DLD1 (cell line): ENCODE results near the gene FBXW4.

Experiments
- in situ Hi-C: cut with HindIII; loops from 2 replicates; pipeline ENCODE4 v1.10.0; 2017; ENCODE audit warnings: low sequenced_read_pairs

FBXW4 gene

DNA sequence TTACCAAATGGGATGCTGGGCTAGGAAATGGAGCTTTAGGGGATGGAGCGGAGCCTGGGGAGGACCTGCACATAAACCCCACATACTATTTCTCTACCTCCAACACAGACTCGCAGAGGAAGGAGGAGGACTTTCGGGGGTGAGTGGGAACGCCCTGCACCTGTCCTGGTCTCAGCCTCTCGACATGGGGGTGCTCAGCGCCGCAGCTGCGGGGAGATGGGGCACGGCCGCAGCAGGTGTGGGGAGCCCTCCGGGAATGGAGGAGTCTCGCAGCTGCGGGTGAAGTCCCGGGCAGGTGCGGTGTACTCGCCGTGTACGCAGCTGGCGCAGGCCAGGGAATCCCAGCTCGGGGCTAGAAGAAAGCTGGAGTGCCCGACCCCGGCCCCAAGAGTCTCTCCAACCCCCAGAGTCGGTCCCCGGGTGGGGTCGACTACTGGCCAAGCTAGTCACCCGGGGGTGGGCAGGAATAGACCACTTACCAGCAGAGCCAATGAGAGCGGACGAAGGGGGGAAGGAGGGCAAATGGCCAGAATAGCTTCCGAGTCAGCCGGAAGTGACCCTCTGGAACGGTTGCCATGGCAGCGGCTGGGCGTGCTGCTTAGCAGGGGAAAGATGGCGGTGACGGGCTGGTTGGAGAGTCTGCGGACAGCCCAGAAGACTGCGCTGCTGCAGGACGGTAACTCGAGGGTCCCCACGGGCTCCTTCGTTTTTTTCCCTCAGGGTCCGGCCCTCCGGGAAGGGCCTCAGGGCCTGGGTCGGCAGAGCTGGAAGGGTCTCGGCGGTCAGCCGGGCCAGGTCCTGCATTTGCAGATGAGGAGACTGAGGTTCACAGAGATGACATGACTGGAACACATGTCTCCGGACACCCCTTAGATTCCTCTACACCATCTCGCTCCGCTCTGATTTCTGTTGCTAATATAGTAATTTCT lies 107.0 kb downstream of the FBXW4 start, which contains the start of the genes DPCD and POLL:
TSS of gene DPCD (plus strand) at position 597 of the 929 bp plus-strand sequence. CDS start at position 613, 16 bp downstream.
TSS of gene POLL (minus strand) at position 533 of the 929 bp plus-strand sequence. CDS start 897 bp downstream, outside the sequence.
- in situ Hi-C loops = no loop called here

DNA sequence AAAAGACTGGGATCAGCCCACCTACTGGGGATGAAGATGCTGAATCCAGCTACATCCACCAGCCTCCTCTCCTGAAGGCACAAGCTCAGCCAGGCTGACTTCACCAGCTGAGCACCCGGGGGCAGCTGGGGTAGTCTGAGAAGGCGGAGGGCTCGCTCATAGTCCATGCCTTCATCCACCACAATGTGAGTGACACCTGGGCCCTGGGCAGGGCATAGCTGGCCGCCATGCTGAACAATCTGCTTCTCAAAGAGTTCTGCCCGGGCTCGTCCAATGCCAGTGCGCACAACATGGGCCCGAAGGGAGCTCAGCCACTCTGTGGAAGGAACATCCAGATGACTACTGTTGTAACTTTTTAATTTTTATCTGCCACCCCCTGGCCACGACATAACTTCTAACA lies 109.1 kb downstream of the FBXW4 start:
- in situ Hi-C loops = no loop called here

DNA sequence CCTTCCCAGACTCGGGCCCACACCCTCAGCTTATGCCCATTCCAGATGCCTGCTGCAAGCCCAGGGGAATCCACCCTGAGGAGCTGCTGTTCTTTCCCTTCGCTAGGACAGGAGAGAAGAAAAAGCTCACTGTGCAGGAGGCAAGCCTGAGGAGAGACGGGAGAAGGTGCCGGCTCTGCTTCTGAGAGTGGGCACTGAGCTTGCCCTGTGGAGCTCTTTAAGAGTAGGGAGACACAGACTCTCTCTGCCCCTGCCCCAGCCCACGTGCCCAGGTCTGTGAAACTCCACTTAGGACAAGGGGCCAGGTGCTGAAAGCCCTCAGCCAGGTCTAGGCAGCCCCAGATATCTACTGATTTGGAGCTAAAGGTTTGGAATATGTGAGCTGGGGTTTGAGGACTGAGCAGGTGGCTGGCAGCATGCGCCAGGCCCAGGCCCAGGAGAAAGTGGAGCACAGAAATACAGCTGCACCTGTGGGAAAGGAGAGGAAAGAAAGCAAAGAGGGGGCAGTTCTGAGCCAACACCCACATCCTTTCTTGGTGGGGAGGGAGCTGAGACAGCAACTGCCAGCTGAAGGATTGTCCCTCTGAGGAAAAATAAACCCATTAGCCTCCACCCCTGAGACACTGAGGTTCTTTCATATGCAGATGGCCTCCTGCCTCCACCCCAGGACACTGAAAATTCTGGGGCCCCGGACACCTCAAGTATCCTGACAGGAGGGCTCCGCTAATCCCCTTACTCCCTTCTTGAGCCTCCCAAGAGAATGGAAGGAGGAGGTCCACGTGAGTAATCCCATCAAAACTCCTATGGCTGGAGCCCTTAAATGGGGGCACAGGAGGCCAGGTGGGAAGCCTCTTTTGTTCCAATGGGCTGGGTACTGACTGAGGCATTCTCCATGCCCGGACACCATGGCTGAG lies 114.2 kb downstream of the FBXW4 start:
- in situ Hi-C loops = no loop called here

DNA sequence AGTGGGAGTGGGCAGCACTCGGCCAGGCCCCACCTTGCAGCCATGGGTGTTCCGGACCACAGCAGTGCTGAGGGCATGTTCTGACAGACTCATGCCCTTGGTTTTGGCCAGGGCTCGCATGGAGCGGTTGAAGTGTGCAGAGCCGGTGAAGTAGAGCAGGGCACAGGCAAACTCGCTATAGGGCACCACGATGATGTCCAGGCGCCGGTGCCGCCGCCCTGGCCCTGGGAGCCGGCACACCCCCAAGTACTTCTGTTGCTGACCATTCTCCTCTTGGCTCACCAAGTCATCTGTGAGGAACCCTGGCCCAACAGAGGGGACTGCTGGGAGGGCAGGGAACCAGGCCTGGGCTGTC lies 115.5 kb downstream of the FBXW4 start:
- in situ Hi-C loops = no loop called here

DNA sequence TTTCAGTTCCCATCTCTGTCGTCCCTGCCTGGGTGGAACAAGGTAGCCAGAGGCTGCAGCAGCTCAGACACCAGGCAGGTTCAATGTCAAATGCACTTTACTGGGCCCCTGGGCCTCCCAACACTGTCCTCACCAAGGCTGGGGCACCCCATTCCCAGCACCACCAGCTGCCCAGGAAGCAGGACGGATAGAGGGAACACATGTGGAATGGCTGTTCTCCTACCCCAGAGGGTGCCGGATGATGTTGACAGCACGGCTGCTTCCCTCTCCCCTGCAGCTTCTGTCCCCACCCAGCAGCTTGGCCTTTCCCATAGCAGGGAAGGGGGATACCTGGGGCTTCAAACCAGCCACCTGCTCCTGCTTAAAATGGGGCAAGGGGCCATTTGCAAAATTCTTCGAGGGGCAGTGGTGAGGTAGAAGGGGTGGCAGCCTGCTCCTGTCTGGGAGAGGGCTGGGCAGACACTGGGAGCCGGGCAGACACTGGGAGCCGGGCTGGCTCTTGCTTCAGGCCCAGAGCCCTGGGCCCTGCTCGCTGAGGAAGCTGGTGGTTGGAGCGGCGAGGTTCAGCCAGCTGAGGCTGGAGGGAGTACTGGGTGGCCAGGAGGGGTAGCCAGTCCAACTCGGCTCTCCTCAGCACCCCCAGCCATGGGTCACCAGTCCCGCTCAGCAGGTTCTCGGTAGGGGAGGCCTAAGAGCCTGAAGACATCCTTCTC lies 116.0 kb downstream of the FBXW4 start:
- in situ Hi-C loops = no loop called here

DNA sequence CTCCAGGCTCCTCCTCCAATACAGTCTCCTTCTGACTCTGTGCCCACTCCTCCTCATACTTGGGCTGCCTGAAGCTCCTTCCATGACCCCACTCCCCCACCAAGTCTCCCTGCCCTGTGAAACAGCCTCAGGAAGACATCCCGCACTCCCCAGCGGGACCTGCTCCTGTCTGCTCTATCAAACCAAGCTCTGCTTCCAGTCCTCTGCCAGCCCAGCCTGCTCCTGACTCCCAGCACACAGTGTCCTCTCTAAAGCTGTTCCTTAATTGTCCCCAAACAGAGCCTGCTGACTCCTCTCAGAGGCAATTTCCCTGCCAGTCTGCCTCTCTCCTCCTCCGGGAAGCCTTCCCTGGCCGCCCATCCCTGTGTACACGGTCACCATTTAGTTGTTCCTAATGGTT lies 116.8 kb downstream of the FBXW4 start:
- in situ Hi-C loops = no loop called here

DNA sequence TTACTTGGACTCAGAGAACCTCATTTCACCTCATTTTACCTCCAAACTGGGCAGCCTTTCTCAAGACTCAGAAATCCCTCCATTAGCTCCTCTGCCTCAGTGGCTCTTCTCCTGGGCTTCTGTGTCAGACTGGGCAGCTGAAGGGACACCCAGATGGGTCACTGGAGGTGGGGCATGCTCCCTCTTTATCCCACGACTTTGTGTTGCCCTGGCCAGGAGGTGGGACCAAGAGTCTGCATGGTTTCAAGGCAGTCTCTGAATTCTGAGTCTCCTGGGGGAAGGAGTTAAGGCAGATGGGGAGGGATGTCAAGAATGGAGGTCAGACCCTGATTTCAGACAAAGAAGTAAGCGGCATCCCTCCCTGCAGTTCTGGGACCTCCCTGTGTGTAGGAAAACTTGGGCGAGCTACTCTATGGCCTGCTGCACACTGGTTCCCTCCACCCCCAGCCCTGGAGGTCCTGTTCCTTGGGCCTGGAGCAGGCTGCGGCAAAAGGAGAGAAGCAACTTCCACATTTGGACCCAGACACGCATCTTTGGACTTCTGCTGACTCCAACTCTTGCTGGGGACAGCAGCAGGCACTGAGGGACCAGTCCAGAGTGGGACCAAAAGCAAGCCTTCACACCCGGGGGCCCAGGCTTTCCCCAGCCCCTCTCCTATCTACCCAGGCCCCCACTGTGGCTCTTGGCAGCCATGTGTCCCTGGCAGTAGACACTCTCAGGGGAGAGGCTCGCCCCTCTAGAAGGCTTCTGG lies 117.7 kb downstream of the FBXW4 start:
- in situ Hi-C loops = no loop called here

DNA sequence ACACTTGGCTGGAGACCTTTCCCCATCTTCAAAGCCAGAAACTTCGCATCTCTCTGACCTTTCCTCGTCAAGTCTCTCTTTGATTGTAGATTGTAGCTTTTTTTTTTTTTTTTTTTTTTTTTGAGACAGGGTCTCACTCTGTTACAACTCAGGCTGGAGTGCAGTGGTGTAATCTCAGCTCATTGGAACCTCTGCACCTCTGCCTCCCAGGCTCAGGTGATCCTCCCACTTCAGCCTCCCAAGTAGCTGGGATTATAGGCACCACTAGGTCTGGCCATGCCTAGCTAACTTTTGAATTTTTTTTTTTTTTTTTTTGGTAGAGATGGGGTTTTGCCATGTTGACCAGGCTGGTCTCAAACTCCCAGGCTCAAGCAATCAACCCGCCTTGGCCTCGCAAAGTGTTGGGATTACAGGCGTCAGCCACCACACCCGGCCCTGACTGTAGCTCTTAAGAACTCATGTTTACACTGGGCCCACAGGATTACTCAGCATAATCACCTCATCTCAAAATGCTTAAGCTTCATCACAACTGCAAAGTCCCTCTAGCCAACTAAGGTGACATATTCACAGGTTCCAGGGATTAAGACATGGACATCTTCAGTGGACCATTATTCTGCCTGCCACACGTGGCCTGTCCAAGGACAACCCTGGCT lies 118.6 kb downstream of the FBXW4 start:
- in situ Hi-C loops = no loop called here

DNA sequence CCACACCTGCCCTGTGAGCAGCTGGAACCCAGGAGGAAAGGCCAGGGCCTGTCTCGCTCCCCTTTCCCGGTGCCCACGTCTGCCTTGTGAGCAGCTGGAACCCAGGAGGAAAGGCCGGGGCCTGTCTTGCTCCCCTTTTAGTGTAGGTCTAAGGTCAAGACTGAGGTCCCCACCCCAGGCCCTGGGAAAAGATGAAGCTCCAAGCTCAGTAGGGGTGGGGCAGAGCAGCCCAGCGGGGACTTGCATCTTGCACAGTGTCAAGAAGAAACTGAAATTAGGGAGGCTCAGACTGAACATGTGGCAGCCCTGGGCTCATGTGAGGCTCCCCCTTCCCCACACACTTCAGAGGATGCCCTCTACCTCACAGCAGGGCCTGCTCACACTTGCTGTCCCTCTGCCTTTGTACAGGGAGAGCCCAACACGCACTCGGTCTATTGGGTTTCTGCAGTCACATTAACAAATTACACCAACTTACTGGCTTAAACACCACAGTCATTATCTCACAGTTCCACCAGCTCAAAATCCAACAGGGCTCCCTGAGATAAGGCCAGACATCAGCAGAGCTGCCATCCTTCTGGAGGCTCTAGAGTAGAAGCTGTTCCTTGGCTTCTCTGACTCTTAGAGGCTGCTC lies 119.3 kb downstream of the FBXW4 start:
- in situ Hi-C loops = no loop called here

DNA sequence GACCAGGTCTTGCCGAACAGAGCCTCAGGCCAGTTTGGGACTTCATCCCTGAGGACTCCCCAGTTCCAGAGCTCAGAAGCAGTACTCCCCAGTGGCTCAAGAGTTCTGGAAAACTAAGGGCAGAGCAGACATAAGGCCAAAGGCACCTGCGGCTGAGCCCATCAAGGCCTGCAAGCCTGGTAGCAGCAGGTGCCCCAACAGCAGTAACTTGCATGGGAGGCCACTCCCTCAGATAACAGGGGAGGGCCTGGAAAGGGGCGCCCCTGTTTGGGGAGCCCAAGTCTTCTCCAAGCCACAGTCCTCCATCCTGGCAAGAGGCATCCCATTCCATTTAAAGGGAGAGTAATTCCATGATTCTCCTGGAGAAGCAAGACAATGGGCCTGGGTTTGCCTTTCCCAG lies 119.9 kb downstream of the FBXW4 start:
- in situ Hi-C loops = no loop called here

DNA sequence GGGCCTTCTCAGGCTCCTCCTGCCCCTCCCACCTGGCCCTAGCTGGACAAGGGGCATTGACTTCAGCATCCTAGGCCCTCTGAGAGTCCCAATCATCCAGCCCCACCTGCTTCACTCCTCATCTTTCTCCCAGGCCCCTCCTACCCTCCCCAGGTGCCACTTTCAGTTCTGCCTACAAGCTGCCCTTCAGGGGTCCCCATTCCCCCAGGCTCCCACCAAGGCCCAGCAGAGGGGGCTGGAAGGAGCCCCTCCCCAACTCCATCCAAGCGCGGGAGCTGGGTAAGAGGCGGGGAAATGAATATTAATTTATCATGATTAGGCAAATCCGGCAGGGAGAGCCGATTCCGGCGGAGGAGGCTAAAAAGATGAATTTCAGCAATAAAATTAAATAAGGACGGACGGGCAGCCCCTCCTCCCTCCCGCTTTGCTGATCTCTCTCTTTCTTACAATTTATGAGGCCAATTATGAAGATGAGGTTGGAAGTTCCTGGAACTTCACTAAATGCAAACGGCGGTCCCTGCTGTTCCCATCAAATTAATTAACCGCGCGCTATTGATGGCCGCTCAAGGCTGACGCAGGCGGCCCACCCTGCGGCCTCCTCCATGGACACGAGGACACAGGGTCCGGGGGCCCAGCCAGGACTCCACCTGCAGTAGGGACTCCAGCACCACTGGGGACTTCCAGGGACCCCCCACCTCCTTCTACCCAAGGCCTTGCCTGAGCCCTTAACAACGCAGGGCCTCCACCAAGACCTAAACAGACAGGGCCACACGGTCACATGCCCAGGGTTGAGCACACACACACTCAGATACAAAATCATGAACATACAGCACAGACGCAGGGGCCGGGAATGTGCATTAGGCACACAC lies 120.9 kb downstream of the FBXW4 start:
- in situ Hi-C loops = no loop called here

DNA sequence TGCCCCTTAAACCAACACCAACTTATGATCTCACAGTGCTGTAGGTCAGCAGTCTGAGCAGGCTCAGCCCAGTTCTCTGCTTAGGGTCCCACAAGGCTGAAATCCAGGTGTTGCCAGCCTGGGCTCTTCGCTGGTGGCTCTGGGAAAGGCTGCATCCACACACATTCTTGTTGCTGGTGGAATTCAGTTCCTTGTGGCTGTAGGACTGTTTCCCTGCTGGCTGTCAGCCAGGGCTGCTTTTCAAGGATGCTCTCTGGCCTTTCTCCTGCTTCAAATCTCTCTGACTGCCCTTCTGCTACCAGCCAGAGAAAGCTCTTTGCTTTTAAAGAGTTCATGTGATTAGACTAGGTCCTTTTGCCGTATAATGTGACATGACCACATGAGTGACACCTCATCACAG lies 122.2 kb downstream of the FBXW4 start:
- in situ Hi-C loops = no loop called here

DNA sequence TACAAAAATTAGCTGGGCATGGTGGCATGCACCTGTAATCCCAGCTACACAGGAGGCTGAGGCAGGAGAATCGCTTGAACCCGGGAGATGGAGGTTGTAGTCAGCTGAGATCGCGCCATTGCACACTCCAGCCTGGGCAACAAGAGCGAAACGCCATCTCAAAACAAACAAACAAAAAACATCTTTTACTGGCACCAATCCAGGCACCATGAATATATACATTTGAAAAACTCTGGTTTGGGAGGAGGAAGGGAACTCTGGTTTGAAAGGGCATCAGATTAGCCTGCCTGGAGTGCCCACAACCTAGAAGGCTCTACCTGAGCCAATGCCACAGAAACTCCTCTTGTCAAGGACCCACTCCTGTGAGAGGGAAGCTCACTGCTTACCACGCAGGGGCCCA lies 122.8 kb downstream of the FBXW4 start:
- in situ Hi-C loops = no loop called here

DNA sequence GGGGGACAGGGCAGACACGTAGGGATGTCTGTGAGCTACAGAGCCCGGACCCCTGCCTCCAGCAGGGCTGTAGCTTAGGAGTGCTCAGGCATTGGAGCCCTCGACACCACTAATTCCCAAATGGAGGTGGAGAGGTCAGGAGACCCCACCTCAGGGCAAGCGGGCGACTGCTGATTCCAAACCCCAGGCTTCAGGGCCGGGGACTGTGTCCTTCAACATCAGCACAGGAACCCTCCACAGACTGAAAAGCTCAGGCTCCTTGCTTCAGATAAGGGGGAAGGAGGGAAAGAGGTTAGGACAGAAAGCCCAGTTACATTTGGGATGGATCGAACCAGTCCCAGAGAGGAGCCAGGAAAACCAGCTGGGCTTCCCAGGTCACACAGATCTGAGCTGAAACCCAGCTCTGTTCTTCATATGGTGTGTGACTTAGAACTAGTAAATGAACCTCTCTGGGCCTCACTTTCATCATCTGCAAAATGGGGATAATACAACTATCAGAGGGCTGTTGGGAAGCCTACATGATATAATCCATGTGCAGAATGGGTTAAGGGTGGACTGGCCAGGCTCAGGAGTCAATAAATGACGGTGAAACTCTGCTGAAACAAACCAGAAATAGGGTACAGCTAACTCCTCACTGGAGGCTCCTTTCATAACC lies 123.6 kb downstream of the FBXW4 start:
- in situ Hi-C loops = no loop called here

DNA sequence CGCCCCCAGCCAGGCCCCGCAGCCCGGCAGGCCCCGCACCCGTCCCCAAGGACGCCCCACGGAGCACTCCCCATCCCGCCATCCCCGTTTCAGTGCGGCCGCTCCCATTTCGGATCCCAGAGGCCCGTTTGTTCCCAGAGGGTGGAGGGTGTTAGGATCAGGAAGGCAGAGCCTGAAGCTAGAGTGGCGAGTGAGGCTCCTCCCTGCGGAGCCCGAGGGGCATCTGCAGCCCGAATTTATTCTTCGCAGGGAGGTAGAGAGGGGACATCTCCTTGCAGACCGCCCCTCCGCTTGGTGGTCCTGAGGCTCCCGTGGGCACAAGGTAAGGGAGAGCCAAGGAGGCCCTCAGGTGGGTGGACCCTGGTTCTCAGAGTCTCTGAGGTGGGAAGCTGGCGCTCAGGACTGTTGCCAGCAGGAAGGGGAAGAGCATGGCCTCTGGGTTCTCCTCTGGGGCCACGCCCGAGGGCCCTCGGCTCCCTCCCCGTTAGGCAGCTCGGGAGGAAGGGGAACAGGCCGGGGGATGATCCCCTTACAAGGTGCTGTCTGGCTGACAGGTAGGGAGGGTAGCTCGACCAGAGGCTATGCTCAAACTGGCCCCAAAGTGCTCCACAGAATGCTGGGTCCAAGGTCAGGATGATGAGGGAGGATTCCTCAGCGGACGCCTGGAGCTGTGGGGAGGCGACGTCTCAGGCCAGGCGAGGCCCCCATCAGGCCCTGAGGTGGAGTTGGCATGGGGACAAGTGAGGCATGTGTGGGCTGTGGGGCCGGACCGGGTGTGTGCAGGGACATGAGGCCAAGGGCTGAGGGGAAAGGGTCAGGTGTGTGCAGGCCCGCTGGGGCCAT lies 124.3 kb downstream of the FBXW4 start:
- in situ Hi-C loops = no loop called here

DNA sequence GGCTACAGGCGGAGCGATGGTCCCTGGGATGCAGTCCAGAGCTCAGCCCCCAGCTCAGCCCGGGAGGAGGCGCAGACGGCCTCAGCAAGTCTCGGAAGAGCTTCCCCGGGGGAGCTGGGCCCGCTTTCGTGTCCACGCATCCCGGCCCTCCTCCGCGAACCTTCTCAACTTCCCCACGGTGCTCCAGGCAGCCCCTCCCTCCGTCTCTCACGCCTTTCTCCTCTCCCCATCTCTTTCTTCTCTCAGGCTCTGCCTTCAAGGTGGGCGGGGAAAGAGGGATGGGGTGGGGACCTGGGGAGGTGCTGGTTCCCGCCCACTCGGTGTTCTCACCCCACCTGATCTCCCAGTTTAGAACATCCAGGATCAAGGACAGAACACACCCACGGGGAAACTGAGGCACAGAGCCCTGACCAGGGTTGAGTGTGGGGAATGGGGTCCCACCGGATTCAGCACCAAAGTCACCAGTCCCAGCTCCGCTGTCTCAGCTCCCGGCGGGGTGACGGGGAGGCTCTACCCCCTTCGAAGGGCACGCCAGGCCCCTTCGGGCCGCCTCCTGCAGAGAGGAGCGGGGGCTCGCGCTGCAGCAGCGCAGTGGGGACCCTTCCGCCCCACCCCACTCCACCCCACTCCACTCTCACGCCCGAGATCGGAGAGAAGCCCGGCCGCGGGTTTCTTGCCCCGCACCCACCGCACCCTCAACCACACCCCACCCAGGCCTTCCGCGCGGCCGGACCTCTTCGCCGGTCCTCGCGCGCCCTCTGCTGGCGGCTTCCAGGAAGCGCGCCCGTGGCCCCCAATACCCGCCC lies 125.1 kb downstream of the FBXW4 start:
- in situ Hi-C loops = no loop called here
